K562 (cell line): ENCODE data around the gene CLP1. TPM values are rescaled to one million over a fixed set of nuclear protein-coding genes. Genes with fewer than 3 reads are reported as not detected.

ENCODE experiments used
- ADNP ChIP-seq: fragments of 200-800 bp; sonication (Bioruptor generic); IDR thresholded peaks from 2 replicates; pipeline ENCODE4 v1.6.1; 2016; ENCODE audit warnings: missing genetic modification characterization, missing compliant biosample characterization
- CBFA2T3 ChIP-seq: fragments of 450-650 bp; IDR thresholded peaks from 2 replicates; pipeline ENCODE4 v1.6.1; 2017
- ESRRA ChIP-seq: fragments of 450-650 bp; IDR thresholded peaks from 2 replicates; pipeline ENCODE4 v1.6.1; 2014; ENCODE audit warnings: low read depth, mild to moderate bottlenecking, moderate library complexity, borderline replicate concordance
- KDM1A ChIP-seq, 2 experiments: fragments of 450-650 bp; IDR thresholded peaks; 2 replicates each; pipeline ENCODE4 v1.6.1; 2016; ENCODE audit warnings: mild to moderate bottlenecking in 2 of 2
- KLF10 ChIP-seq: fragments of 250-450 bp; sonication (Bioruptor Pico); IDR thresholded peaks from 2 replicates; pipeline ENCODE4 v1.6.1; 2021; ENCODE audit warnings: matching md5 sums
- MXD1 ChIP-seq: fragments of 250-450 bp; sonication (Bioruptor Pico); IDR thresholded peaks from 2 replicates; pipeline ENCODE4 v1.8.0; 2021; ENCODE audit warnings: borderline replicate concordance, mild to moderate bottlenecking, moderate library complexity; ENCODE audit not compliant: poor library complexity, severe bottlenecking
- PBX2 ChIP-seq, 2 experiments: IDR thresholded peaks in 1 of 2; conservative IDR thresholded peaks in 1 of 2; 2 replicates each; pipeline ENCODE4 v1.6.1; 2016; ENCODE audit warnings: low read depth in 2 of 2, mild to moderate bottlenecking in 1 of 2, missing compliant biosample characterization in 1 of 2, missing genetic modification characterization in 1 of 2, moderate library complexity in 1 of 2
- SMAD3 ChIP-seq: fragments of 450-650 bp; formaldehyde crosslinking; conservative IDR thresholded peaks from 2 replicates; pipeline ENCODE4 v1.4.0; 2020; ENCODE audit warnings: mild to moderate bottlenecking
- ZBTB26 ChIP-seq: fragments of 450-650 bp; formaldehyde crosslinking; IDR thresholded peaks from 2 replicates; pipeline ENCODE4 v1.4.0; 2022; ENCODE audit warnings: missing genetic modification characterization
- ZNF764 ChIP-seq: fragments of 250-450 bp; sonication (Bioruptor Pico); IDR thresholded peaks from 2 replicates; pipeline ENCODE4 v1.4.0; 2020; ENCODE audit warnings: low read depth, mild to moderate bottlenecking, moderate library complexity
- polyA plus RNA-seq, 8 experiments: library from polyadenylated mRNA; depleted of rRNA in 4 of 8; stranded (reverse) in 5 of 8; unstranded in 3 of 8; fragments of >200 nt; fragmentation: Nextera tagmentation in 2 of 8; fragmentation: Illumina TruSeq in 1 of 8; extraction: Ambion mirVana in 2 of 8; extraction: Trizol in 1 of 8; gene quantifications; 2 replicates each; pipeline versions ENCODE4 v1.2.1 to v1.2.3, GENCODE V29; 2011 to 2014; ENCODE audit warnings: inconsistent platforms in 1 of 8, missing spikeins in 1 of 8
- total RNA-seq, 7 experiments: library from RNA; depleted of rRNA in 6 of 7; stranded (reverse); fragments of >200 nt in 6 of 7; fragmentation: Illumina TruSeq in 2 of 7; extraction: Trizol in 2 of 7; gene quantifications; 2 replicates each; pipeline versions ENCODE4 v1.2.1 to v1.2.3, GENCODE V29; 2011 to 2021; ENCODE audit warnings: low replicate concordance in 1 of 7

CLP1 gene
- total and polyA plus RNA-seq, 9 of the 15 experiments (the other 6 are each of a cell fraction or from before 2014, with no cell fraction given), result 19.1 to 46.2 (median 27.8) TPM

- TF ChIP-seq SMAD3 (CRISPR knock-in tag), result no peak
- no peak for TF ChIP-seq MXD1 (CRISPR knock-in tag)
- no peak for TF ChIP-seq ZBTB26 (CRISPR knock-in tag)
- no peak for TF ChIP-seq ADNP (tag)
- no peak for TF ChIP-seq PBX2 (CRISPR knock-in tag; IDR thresholded peaks at IDR 0.05; ENCODE audit: low read depth)
- TF ChIP-seq PBX2 (tag; conservative IDR thresholded peaks at IDR 0.05; ENCODE audit: low read depth), result no peak
- TF ChIP-seq ZNF764 (CRISPR knock-in tag), result no peak
- TF ChIP-seq CBFA2T3, result peak; percentile 99
- TF ChIP-seq KDM1A (IDR thresholded peaks at IDR 0.05), result peak; percentile 99
- TF ChIP-seq KLF10 (CRISPR knock-in tag), result no peak
- no peak for TF ChIP-seq ESRRA
Observed at GRCh38 chr11:57647960-57648800, 9.4 kb upstream of the CLP1 start (continued).
